ENCODE measurements around the gene HIRIP3. TPM values are rescaled to one million over a fixed set of nuclear protein-coding genes. Genes with fewer than 3 reads are reported as not detected.

HIRIP3 gene
- total and polyA plus RNA-seq, 2 donors (not counting 3 experiments of a cell fraction or from before 2014, with no cell fraction given), result 6.7 to 8.6 TPM

DNA sequence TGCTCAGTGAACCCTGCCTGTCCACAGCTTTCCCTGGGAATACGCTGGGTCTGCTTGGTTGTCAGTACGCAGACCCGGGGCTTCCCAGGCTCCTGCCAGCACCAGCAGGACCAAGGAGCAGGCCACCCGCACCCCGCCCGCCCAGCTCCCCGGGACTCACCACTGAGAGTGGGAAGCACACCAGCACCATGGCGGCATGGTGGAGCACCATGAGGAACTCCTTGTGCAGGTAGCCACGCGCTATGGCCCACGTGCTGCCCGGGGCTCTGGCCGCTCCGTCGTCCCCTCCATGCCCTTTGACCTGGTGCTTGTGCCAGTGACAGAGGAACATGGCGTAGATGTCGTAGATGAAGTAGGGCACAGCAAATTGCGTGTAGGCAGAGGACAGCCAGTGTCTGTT, 31.0 kb upstream of the HIRIP3 start:
- Histone ChIP-seq H3K36me3 (ENCODE audit: control insufficient read depth in 2 of 2, extremely low read depth in 1 of 2, insufficient read depth in 2 of 2, low read length in 2 of 2) (no peaks in the 10 kb centered on the region), H3K4me1 (ENCODE audit: control insufficient read depth, extremely low read depth, insufficient read depth, low read length) (no peaks in the 10 kb centered on the region), H3K79me2 (ENCODE audit: control insufficient read depth, insufficient read depth, low read length) (no peaks in the 10 kb centered on the region), H2AFZ (ENCODE audit: low read depth, low read length) (no peak overlapping the region), H3K4me3 (replicated peaks in 1 of 3; ENCODE audit: insufficient read depth in 1 of 3, low read depth in 1 of 3, low read length in 3 of 3) (no peak overlapping the region), H3K9ac (replicated peaks; ENCODE audit: extremely low read depth, insufficient read depth, low read length) (no peak overlapping the region), H3K9me3 (replicated peaks; ENCODE audit: control insufficient read depth, insufficient read depth, low read length) (no peaks in the 10 kb centered on the region), H3K27me3 (ENCODE audit: control insufficient read depth in 2 of 2, insufficient read depth in 2 of 2, low read length in 2 of 2) (peaks cover 11 to 14% of the 10 kb centered on the region in 2 experiments), H3K4me2 (ENCODE audit: insufficient read depth, low read length) (no peak overlapping the region), H3K27ac (ENCODE audit: insufficient read depth, low read depth, low read length) (no peak overlapping the region), H4K20me1 (replicated peaks; ENCODE audit: control insufficient read depth, extremely low read depth, insufficient read depth, low read length) (no peaks in the 10 kb centered on the region), H3K9me1 (replicated peaks; ENCODE audit: control insufficient read depth, extremely low read depth, insufficient read depth, low read length) (no peaks in the 10 kb centered on the region)
- ChIA-PET CTCF (no interaction called here), POLR2A (no interaction called here)
- DNase-seq (ENCODE audit: low read depth, low spot score) (no peak), FAIRE-seq (no peak)
- intact Hi-C loops (cut with micrococcal nuclease) (no loop called here), dilution Hi-C loops (cut with MboI; ENCODE audit: extremely low pct_ligation_motif_present, low sequenced_read_pairs) (no loop called here)
- no peak for TF ChIP-seq POLR2AphosphoS5 (IDR thresholded peaks at IDR 0.05; ENCODE audit: insufficient read depth, low read depth, low read length)
- no peak for TF ChIP-seq JUN (IDR thresholded peaks at IDR 0.05; ENCODE audit: borderline replicate concordance, insufficient read depth, insufficient read length, low read depth)
- TF ChIP-seq POLR2A (IDR thresholded peaks at IDR 0.05; ENCODE audit: low read depth, low read length), result no peak
- TF ChIP-seq, protein P1, sequence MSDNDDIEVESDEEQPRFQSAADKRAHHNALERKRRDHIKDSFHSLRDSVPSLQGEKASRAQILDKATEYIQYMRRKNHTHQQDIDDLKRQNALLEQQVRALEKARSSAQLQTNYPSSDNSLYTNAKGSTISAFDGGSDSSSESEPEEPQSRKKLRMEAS (IDR thresholded peaks at IDR 0.05; ENCODE audit: insufficient read depth, insufficient read length), result no peak
- TF ChIP-seq GATA2 (IDR thresholded peaks at IDR 0.05; ENCODE audit: insufficient read depth, insufficient read length, low read depth, low read length), result no peak
- no peak for TF ChIP-seq FOS (IDR thresholded peaks at IDR 0.05; ENCODE audit: borderline replicate concordance, insufficient read depth, low read length)
- TF ChIP-seq, protein P2, sequence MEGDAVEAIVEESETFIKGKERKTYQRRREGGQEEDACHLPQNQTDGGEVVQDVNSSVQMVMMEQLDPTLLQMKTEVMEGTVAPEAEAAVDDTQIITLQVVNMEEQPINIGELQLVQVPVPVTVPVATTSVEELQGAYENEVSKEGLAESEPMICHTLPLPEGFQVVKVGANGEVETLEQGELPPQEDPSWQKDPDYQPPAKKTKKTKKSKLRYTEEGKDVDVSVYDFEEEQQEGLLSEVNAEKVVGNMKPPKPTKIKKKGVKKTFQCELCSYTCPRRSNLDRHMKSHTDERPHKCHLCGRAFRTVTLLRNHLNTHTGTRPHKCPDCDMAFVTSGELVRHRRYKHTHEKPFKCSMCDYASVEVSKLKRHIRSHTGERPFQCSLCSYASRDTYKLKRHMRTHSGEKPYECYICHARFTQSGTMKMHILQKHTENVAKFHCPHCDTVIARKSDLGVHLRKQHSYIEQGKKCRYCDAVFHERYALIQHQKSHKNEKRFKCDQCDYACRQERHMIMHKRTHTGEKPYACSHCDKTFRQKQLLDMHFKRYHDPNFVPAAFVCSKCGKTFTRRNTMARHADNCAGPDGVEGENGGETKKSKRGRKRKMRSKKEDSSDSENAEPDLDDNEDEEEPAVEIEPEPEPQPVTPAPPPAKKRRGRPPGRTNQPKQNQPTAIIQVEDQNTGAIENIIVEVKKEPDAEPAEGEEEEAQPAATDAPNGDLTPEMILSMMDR (IDR thresholded peaks at IDR 0.05; ENCODE audit: extremely low read depth in 1 of 2, insufficient read depth in 1 of 2, low read depth in 1 of 2, low read length in 2 of 2), result no peak
- no peak for TF ChIP-seq MYC (IDR thresholded peaks at IDR 0.05; ENCODE audit: low read depth, low read length)
- TF ChIP-seq EZH2 (IDR thresholded peaks at IDR 0.05; ENCODE audit: borderline replicate concordance, low read depth, low read length, severe bottlenecking), result no peak
- BruUV-seq (replicated peaks), result no TSS peak
